ENCODE data around the gene FAM83F. TPM values are rescaled to one million over a fixed set of nuclear protein-coding genes. Genes with fewer than 3 reads are reported as not detected.

FAM83F gene
- total and polyA plus RNA-seq, 10 of the 15 experiments (the other 5 are each of a cell fraction or from before 2014, with no cell fraction given), result 0.01 to 0.05 (median 0.01) TPM; not detected in 7

DNA sequence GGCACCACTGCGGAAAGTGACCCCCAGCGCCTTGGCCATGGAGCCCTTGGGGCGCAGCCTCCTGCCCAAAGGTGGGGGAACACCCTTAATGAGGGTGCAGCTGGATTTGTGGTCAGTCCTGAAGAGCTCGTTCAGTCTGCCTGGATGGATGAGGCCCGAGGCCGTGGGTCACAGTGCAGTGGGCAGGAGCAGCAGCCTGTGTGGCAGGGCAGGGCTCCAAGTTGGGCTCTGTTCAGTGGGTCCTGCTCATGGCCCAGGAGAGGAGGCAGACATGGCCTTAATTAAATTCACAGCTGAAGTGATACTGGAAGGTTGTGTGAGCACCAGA lies 33.3 kb downstream of the FAM83F start (continued):
- TF ChIP-seq NKRF (conservative IDR thresholded peaks at IDR 0.05), result no peak

DNA sequence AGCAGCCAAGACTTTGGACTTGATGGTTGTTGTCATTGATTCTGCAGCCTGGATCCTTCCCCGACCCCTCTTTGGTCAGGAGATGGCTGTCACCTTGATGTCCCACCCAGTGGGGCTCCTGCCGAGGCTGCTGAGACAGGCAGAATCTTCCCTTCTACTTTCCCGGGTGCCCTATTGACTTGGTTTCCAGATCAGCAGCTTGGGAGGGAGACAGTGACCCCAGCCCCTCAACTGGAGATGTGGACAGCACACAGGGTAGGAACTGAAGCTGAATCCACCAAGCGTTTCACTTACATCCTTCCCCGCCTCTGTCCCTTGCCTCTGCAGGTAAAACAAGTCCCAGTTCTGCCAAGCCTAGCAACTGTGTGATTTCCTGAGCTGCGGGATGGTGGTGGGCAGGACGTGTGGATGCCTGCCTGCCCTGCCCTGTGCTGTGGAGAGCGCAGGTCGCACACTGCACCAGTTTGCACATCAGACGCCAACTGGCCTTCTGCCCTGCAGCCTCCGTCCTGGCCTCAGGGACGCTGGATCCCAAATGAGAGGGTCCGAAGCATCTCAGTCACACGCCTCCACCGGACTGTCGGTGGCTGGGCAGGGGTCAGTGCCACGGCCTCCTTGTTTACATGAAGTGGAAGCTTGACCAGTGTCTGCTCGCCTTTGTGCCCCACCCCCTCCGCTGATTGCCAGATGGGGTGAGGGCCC lies 34.6 kb downstream of the FAM83F start:
- H3K9me3 ChIP-seq (replicated peaks; ENCODE audit: control insufficient read depth, insufficient read depth, low read length), result no peaks in the 10 kb centered on the region
- no peak for ATAC-seq
- no peak overlapping the region for H3K27ac ChIP-seq (ENCODE audit: control insufficient read depth, insufficient read depth)
- no peaks in the 10 kb centered on the region for H3K79me2 ChIP-seq (ENCODE audit: control insufficient read depth, insufficient read depth, low read length)
- H3K9ac ChIP-seq (ENCODE audit: control insufficient read depth, insufficient read depth, low read length), result no peak overlapping the region
- H3K27me3 ChIP-seq (replicated peaks in 1 of 2; ENCODE audit: control insufficient read depth in 2 of 2, insufficient read depth in 2 of 2, low read length in 1 of 2), result peaks cover 3 to 5% of the 10 kb centered on the region in 2 experiments; a peak in 3 of 4 replicates
- no peak for FAIRE-seq
- H4K20me1 ChIP-seq (ENCODE audit: control insufficient read depth, insufficient read depth), result no peaks in the 10 kb centered on the region
- no peak overlapping the region for H3K4me3 ChIP-seq
- no TSS peak for BruUV-seq (replicated peaks)
- CTCF ChIA-PET, result interaction anchor here (0.6 to 1.7 kb wide), 6 partner anchors 15 to 782 kb away, joined by 3 to 12 read pairs (median 4); no protein-coding TSS in a partner anchor
- no peak overlapping the region for H3K4me2 ChIP-seq (ENCODE audit: control insufficient read depth, insufficient read depth)
- intact Hi-C loops (cut with micrococcal nuclease; ENCODE audit: unreplicated experiment) (loop anchor here (10.0 kb wide), 1 partner anchor 95 kb away; no protein-coding TSS in a partner anchor), in situ Hi-C loops (cut with MboI) (loop anchor here (5.0 kb wide), 1 partner anchor 487 kb away; no protein-coding TSS in a partner anchor)
- POLR2A ChIA-PET, result no interaction called here
- SMC1A ChIA-PET (ENCODE audit: uncharacterized antibody, unreplicated experiment), result interaction anchor here (1.6 to 3.5 kb wide), 2 partner anchors 9 to 319 kb away, joined by 3 to 12 read pairs; no protein-coding TSS in a partner anchor
- RAD21 ChIA-PET (ENCODE audit: unreplicated experiment), result interaction anchor here (0.6 to 1.5 kb wide), 2 partner anchors 17 to 318 kb away, joined by 3 read pairs; no protein-coding TSS in a partner anchor
- H3K36me3 ChIP-seq (ENCODE audit: control insufficient read depth in 2 of 2, insufficient read depth in 2 of 2, low read length in 1 of 2), result no peaks in the 10 kb centered on the region
- no peak overlapping the region for H2AFZ ChIP-seq (ENCODE audit: control insufficient read depth, low read depth, low read length)
- no peaks in the 10 kb centered on the region for H3K4me1 ChIP-seq (ENCODE audit: control insufficient read depth, insufficient read depth, low read length)
- no peak for DNase-seq (ENCODE audit: low read depth, low spot score)
- whole genome bisulfite sequencing (ENCODE audit: insufficient coverage, insufficient replicate concordance, low lambda C conversion rate, missing lambda C conversion rate), result 47% methylated on average over 19 of the region's 19 CpGs
- TF ChIP-seq TCF7 (IDR thresholded peaks at IDR 0.05; ENCODE audit: borderline replicate concordance) (no peak), FOXM1 (IDR thresholded peaks at IDR 0.05; ENCODE audit: low read depth, low read length) (no peak), ZBTB4 (CRISPR knock-in tag; IDR thresholded peaks at IDR 0.05) (no peak), MLLT1 (IDR thresholded peaks at IDR 0.05) (no peak), RAD51 (IDR thresholded peaks at IDR 0.05) (no peak), CTCF (IDR thresholded peaks at IDR 0.05 in 2 of 3, conservative IDR thresholded peaks at IDR 0.05 in 1 of 3; ENCODE audit: control insufficient read depth in 2 of 3, extremely low read depth in 1 of 3, insufficient read depth in 1 of 3, low read depth in 3 of 3, low read length in 3 of 3) (no peak), USF2 (IDR thresholded peaks at IDR 0.05; ENCODE audit: borderline replicate concordance, low read depth, low read length) (no peak), ZNF217 (IDR thresholded peaks at IDR 0.05) (no peak), CBFB (IDR thresholded peaks at IDR 0.05; ENCODE audit: low read depth) (no peak), EZH2 (IDR thresholded peaks at IDR 0.05; ENCODE audit: borderline replicate concordance, control insufficient read depth, low read depth, low read length) (no peak)

Data from GM12878 (cell line).